NCI-H226 (cell line): ENCODE results near the gene LGI2.
A peak's percentile ranks its signal among the peaks of the same experiment; 100 is the strongest.
"Not testable (repeated sequence)": the region's sequence is repeated elsewhere in the genome, so short reads cannot be mapped to it uniquely, and the experiment has no call there.

Experiments used
- DNase-seq: peaks from one replicate; pipeline ENCODE4 v3.0.0-alpha.2; 2015

The LGI2 gene

GRCh38 chr4:25050370-25051078 is 19.8 kb upstream of the LGI2 start:
- DNase-seq, result no peak

GRCh38 chr4:25043548-25043947 is 12.8 kb upstream of the LGI2 start:
- no peak for DNase-seq

GRCh38 chr4:25033526-25033925 is 2.8 kb upstream of the LGI2 start:
- DNase-seq, result no peak

- no peak for DNase-seq
Measured at GRCh38 chr4:25032126-25032525, 1.4 kb upstream of the LGI2 start.

GRCh38 chr4:25031077-25031621 is 403 bp upstream of the LGI2 start:
- no peak for DNase-seq

- no peak for DNase-seq
Measured at GRCh38 chr4:25029479-25030276, 1.1 kb downstream of the LGI2 start.

- no peak for DNase-seq
Measured at GRCh38 chr4:25028851-25029250, 1.9 kb downstream of the LGI2 start.

- no peak for DNase-seq
Measured at GRCh38 chr4:25022766-25023165, 8.0 kb downstream of the LGI2 start.

- DNase-seq, result no peak
Measured at GRCh38 chr4:25021216-25021615, 9.5 kb downstream of the LGI2 start.

- peak; percentile 66 for DNase-seq
Measured at GRCh38 chr4:25020236-25020635, 10.5 kb downstream of the LGI2 start.

GRCh38 chr4:25019501-25019900 is 11.2 kb downstream of the LGI2 start:
- no peak for DNase-seq

GRCh38 chr4:25015012-25015411 is 15.7 kb downstream of the LGI2 start:
- DNase-seq, result no peak

GRCh38 chr4:25014662-25014983 is 16.1 kb downstream of the LGI2 start:
- DNase-seq, result not testable (repeated sequence)

GRCh38 chr4:25013756-25014661 is 16.7 kb downstream of the LGI2 start:
- no peak for DNase-seq

- DNase-seq, result no peak
Measured at GRCh38 chr4:25012655-25013054, 18.1 kb downstream of the LGI2 start.

- DNase-seq, result no peak
Measured at GRCh38 chr4:25011135-25011866, 19.4 kb downstream of the LGI2 start.

- no peak for DNase-seq
Measured at GRCh38 chr4:25007598-25007997, 23.1 kb downstream of the LGI2 start.

GRCh38 chr4:25002681-25003080 is 28.1 kb downstream of the LGI2 start:
- DNase-seq, result no peak

GRCh38 chr4:25001509-25001908 is 29.2 kb downstream of the LGI2 start:
- no peak for DNase-seq

- DNase-seq, result no peak
Measured at GRCh38 chr4:25000639-25001038, 30.1 kb downstream of the LGI2 start.

- no peak for DNase-seq
Measured at GRCh38 chr4:24999392-25000089, 31.2 kb downstream of the LGI2 start.
